ENCODE data around the gene NEU4. TPM values are rescaled to one million over a fixed set of nuclear protein-coding genes. Genes with fewer than 3 reads are reported as not detected.

The NEU4 gene
- total RNA-seq, 2 donors from 2014 or later = 4.1 to 9.4 TPM

DNA sequence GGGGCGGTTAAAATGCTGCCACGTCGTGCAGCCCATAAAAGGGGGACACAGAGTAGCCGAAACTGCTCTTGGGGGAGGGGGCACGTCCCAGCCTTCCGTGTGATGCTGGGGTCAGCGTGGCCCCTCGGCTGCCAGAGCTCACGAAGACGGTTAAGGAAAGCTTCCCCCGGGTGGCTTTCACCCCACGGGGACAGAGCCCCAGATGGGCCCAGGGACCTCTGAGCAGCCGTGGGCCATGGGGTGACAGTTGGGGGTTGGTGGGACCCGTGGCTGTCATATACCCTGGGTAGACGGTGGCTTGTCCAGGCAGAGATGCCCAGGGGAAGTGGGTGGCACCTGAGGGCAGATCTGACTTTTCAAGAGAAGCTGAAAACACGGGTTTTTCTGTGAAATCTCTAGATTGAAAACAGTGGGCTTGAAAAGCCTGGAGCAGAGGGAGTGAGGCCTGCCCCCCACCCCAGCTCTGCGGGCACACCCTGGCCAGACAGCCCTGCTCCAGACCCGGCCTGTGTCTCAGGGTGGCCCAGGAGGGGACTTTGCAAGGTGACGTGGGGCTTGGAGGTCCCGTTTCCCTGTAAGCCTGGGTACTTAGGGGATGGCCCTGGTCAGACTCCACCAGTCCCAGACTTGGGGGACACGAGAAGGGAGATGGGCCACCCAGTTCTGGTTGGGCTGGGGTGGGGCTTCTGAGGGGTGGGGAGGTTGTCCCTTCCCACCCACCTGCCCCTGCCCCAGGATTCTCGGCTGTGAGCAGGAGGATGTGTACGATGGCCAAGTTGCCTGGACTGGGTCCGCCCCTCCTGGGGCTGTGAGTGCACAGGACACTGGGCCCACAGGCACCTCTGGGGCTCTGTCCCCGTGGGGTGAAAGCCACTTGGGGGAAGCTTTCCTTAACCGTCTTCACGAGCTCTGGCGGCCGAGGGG, 652 bp downstream of the NEU4 start:
- H3K9me3 ChIP-seq (ENCODE audit: control insufficient read depth, low read length, poor library complexity, severe bottlenecking) = no peaks in the 10 kb centered on the region
- H3K27ac Mint-ChIP-seq = peak overlapping the region; percentile 88
- H3K4me3 Mint-ChIP-seq = no peak overlapping the region
- no peaks in the 10 kb centered on the region for H3K36me3 Mint-ChIP-seq (ENCODE audit: low read depth)
- H3K27me3 Mint-ChIP-seq = no peaks in the 10 kb centered on the region
- peaks cover 5% of the 10 kb centered on the region for H3K4me1 Mint-ChIP-seq
- DNase-seq (peak in 1 of 3 donors; percentile 9), ATAC-seq (no peak)

GRCh38 chr2:241810307-241811200, 1.6 kb downstream of the NEU4 start:
- DNase-seq (no peak), ATAC-seq (no peak)
- Mint-ChIP-seq H3K36me3 (ENCODE audit: low read depth) (no peaks in the 10 kb centered on the region), H3K27me3 (no peaks in the 10 kb centered on the region), H3K4me1 (peaks cover 3% of the 10 kb centered on the region), H3K4me3 (no peak overlapping the region), H3K27ac (no peak overlapping the region)
- no peaks in the 10 kb centered on the region for H3K9me3 ChIP-seq (ENCODE audit: control insufficient read depth, low read length, poor library complexity, severe bottlenecking)

GRCh38 chr2:241811201-241811951, 2.4 kb downstream of the NEU4 start:
- H3K27ac Mint-ChIP-seq = no peak overlapping the region
- DNase-seq (no peak), ATAC-seq (no peak)
- H3K27me3 Mint-ChIP-seq = no peaks in the 10 kb centered on the region
- H3K4me1 Mint-ChIP-seq = peaks cover 3% of the 10 kb centered on the region
- H3K4me3 Mint-ChIP-seq = no peak overlapping the region
- H3K9me3 ChIP-seq (ENCODE audit: control insufficient read depth, low read length, poor library complexity, severe bottlenecking) = no peaks in the 10 kb centered on the region
- H3K36me3 Mint-ChIP-seq (ENCODE audit: low read depth) = no peaks in the 10 kb centered on the region

- H3K36me3 Mint-ChIP-seq (ENCODE audit: low read depth) = no peaks in the 10 kb centered on the region
- peak overlapping the region; percentile 37 for H3K27ac Mint-ChIP-seq
- H3K9me3 ChIP-seq (ENCODE audit: control insufficient read depth, low read length, poor library complexity, severe bottlenecking) = no peaks in the 10 kb centered on the region
- no peaks in the 10 kb centered on the region for H3K27me3 Mint-ChIP-seq
- no peak for DNase-seq
- no peak overlapping the region for H3K4me3 Mint-ChIP-seq
- no peak for ATAC-seq
- peaks cover 3% of the 10 kb centered on the region for H3K4me1 Mint-ChIP-seq
Observed at GRCh38 chr2:241811952-241812729, 3.1 kb downstream of the NEU4 start.

DNA sequence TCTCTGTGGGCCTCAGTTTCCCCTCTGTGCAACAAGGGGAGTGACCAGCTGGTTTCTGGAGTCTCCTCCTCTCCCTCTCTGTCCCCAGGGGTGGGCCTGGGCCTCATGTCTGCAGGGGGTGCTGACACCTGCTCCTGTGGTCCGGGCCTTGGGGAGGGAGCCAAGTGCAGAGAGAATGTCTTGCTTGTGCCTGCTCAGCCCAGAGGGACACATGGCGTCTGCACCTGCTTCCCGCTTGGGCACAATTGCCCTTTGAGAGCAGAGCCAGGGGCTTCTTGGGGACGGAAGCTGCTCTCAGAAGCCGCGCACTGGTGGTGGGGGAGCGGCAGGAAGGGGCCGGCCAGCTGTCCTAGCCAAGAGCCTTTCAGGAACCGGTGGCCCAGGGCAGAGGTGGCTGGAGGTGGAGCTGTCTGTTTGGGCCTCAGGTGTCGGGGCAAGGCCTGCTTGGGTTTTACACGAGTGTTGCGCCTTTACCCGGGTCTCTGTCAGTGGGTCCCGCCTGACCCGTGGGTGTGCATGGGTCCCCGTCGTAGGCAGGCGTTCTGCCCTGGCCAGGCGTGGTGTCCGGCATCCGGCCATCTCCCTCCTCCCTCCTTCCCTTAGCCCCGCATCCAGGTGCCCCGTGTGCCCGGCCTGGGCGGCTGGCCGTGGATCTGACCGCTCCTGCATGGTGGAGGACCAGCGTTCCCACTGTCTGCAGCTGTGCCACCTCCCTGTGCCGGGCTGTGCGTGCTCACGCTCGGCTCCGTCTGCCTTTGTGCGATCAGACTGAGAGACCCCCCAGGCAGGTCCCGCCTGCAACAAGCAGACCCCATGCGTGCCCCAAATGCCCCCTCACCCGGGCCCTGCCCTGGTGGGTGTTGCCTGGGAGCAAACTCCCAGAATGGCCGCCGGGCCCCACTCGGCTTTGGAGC, 4.0 kb downstream of the NEU4 start:
- no peaks in the 10 kb centered on the region for H3K9me3 ChIP-seq (ENCODE audit: control insufficient read depth, low read length, poor library complexity, severe bottlenecking)
- no peak for ATAC-seq
- Mint-ChIP-seq H3K27ac (peak overlapping the region; percentile 56), H3K36me3 (ENCODE audit: low read depth) (no peaks in the 10 kb centered on the region), H3K27me3 (no peaks in the 10 kb centered on the region), H3K4me1 (peaks cover 8% of the 10 kb centered on the region), H3K4me3 (peak overlapping the region; percentile 45)
- peak in 1 of 3 donors; percentile 10 for DNase-seq

DNA sequence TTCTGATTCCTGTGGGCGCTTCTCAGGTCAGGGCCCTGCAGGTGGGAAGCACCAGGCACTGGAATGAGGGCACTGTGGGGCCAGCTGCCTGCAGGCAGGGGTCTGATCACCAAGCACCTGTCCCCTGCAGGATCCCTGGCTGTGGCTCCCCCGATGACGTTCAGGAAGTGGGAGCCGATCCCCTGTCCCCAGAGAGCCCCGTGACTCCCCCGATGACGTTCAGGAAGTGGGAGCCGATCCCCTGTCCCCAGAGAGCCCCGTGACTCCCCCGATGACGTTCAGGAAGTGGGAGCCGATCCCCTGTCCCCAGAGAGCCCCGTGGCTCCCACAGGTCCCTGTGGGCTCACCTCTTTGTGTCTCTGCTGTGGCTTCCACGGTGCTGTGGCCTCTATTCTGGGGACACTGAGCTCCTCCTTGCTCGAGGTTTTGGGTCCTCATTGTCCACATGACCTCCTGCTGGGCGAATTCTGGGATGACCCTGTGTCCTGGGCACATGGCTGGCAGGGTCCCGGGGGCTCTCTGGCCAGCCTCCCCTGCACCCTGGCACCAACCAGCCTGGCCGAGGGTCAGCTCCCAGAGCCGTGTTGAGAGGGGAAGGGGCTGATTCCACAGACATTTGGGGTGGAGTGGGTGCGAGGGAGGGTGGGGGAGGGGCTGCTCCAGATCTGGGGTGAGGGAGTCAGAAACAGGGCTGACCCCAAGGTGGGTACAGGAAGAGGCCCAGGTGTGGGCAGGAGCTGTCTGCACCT, 4.8 kb downstream of the NEU4 start:
- H3K9me3 ChIP-seq (ENCODE audit: control insufficient read depth, low read length, poor library complexity, severe bottlenecking) = no peaks in the 10 kb centered on the region
- peak overlapping the region; percentile 45 for H3K4me3 Mint-ChIP-seq
- ATAC-seq (peak; percentile 95), DNase-seq (peak in 2 of 3 donors; percentile 41 to 57)
- H3K27ac Mint-ChIP-seq = peak overlapping the region; percentile 56
- no peaks in the 10 kb centered on the region for H3K27me3 Mint-ChIP-seq
- peaks cover 8% of the 10 kb centered on the region for H3K4me1 Mint-ChIP-seq
- H3K36me3 Mint-ChIP-seq (ENCODE audit: low read depth) = no peaks in the 10 kb centered on the region

DNA sequence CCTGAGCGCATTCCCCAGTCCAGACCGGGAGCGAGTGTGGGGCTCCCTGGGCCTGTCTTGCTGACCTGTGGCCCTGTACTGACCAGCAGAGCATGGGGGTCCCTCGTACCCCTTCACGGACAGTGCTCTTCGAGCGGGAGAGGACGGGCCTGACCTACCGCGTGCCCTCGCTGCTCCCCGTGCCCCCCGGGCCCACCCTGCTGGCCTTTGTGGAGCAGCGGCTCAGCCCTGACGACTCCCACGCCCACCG, 5.3 kb downstream of the NEU4 start:
- no peaks in the 10 kb centered on the region for H3K36me3 Mint-ChIP-seq (ENCODE audit: low read depth)
- no peak for ATAC-seq
- H3K4me3 Mint-ChIP-seq = no peak overlapping the region
- peaks cover 8% of the 10 kb centered on the region for H3K4me1 Mint-ChIP-seq
- peak overlapping the region; percentile 78 for H3K27ac Mint-ChIP-seq
- no peaks in the 10 kb centered on the region for H3K9me3 ChIP-seq (ENCODE audit: control insufficient read depth, low read length, poor library complexity, severe bottlenecking)
- no peaks in the 10 kb centered on the region for H3K27me3 Mint-ChIP-seq
- no peak for DNase-seq

- DNase-seq = no peak
- Mint-ChIP-seq H3K27ac (peak overlapping the region; percentile 78), H3K27me3 (no peaks in the 10 kb centered on the region)
Observed at GRCh38 chr2:241814643-241815476, 5.9 kb downstream of the NEU4 start.

GRCh38 chr2:241815477-241816430, 6.8 kb downstream of the NEU4 start:
- H3K4me1 Mint-ChIP-seq = peaks cover 8% of the 10 kb centered on the region
- no peaks in the 10 kb centered on the region for H3K9me3 ChIP-seq (ENCODE audit: control insufficient read depth, low read length, poor library complexity, severe bottlenecking)
- ATAC-seq (no peak), DNase-seq (no peak)
- no peaks in the 10 kb centered on the region for H3K36me3 Mint-ChIP-seq (ENCODE audit: low read depth)
- peak overlapping the region; percentile 78 for H3K27ac Mint-ChIP-seq
- no peaks in the 10 kb centered on the region for H3K27me3 Mint-ChIP-seq
- H3K4me3 Mint-ChIP-seq = no peak overlapping the region

More at GRCh38 chr2:241814643-241815476, 5.9 kb downstream of the NEU4 start:
- H3K4me3 Mint-ChIP-seq = no peak overlapping the region
- H3K9me3 ChIP-seq (ENCODE audit: control insufficient read depth, low read length, poor library complexity, severe bottlenecking) = no peaks in the 10 kb centered on the region
- no peak for ATAC-seq
- H3K4me1 Mint-ChIP-seq = peaks cover 8% of the 10 kb centered on the region
- H3K36me3 Mint-ChIP-seq (ENCODE audit: low read depth) = no peaks in the 10 kb centered on the region
